ENCODE results near the gene FDX2. TPM values are rescaled to one million over a fixed set of nuclear protein-coding genes. Genes with fewer than 3 reads are reported as not detected.

The FDX2 gene
- total and polyA plus RNA-seq, 2 donors (not counting 3 experiments of a cell fraction or from before 2014, with no cell fraction given), result 20.5 to 59.8 TPM

DNA sequence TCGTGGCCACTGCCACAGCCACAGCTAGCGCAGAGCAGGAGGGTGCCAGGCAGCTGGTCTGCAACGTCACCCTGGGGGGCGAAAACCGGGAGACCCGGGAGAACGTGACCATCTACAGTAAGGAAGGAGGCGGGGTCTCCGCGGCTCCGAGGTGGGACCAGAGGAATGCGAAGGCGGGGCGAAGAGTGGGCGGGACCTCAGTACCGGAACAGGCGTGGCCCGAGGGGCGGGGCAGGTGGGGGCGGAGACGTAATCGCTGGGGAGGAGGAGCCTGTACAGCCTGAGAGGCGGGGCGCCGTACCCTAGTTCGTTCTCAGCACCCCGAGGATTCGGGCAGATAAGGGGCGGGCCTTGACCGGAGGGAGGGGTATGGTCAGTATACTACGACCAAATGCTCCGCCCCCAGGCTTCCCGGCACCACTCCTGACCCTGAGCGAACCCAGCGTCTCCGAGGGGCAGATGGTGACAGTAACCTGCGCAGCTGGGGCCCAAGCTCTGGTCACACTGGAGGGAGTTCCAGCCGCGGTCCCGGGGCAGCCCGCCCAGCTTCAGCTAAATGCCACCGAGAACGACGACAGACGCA lies 23.5 kb downstream of the FDX2 start:
- peak; percentile 48 for DNase-seq (ENCODE audit: low read depth, low spot score)
- Histone ChIP-seq H3K27me3 (ENCODE audit: control insufficient read depth in 2 of 2, insufficient read depth in 2 of 2, low read length in 2 of 2) (peaks cover 54 to 71% of the 10 kb centered on the region in 2 experiments), H3K4me1 (ENCODE audit: control insufficient read depth, extremely low read depth, insufficient read depth, low read length) (peaks cover 25% of the 10 kb centered on the region), H3K79me2 (ENCODE audit: control insufficient read depth, insufficient read depth, low read length) (no peaks in the 10 kb centered on the region), H3K9ac (replicated peaks; ENCODE audit: extremely low read depth, insufficient read depth, low read length) (no peak overlapping the region), H2AFZ (ENCODE audit: low read depth, low read length) (no peak overlapping the region), H3K4me3 (replicated peaks in 1 of 3; ENCODE audit: insufficient read depth in 1 of 3, low read depth in 1 of 3, low read length in 3 of 3) (no peak overlapping the region), H3K27ac (ENCODE audit: insufficient read depth, low read depth, low read length) (no peak overlapping the region), H3K9me3 (replicated peaks; ENCODE audit: control insufficient read depth, insufficient read depth, low read length) (no peaks in the 10 kb centered on the region), H4K20me1 (replicated peaks; ENCODE audit: control insufficient read depth, extremely low read depth, insufficient read depth, low read length) (no peaks in the 10 kb centered on the region), H3K4me2 (ENCODE audit: insufficient read depth, low read length) (no peak overlapping the region), H3K36me3 (ENCODE audit: control insufficient read depth in 2 of 2, extremely low read depth in 1 of 2, insufficient read depth in 2 of 2, low read length in 2 of 2) (no peaks in the 10 kb centered on the region), H3K9me1 (replicated peaks; ENCODE audit: control insufficient read depth, extremely low read depth, insufficient read depth, low read length) (no peaks in the 10 kb centered on the region)
- peak; percentile 57 for FAIRE-seq
- ChIA-PET CTCF (interaction anchor here (0.8 to 3.2 kb wide), 7 partner anchors 13 to 96 kb away, joined by 3 to 18 read pairs (median 8); partner anchors contain the start of gene RAVER1), POLR2A (interaction anchor here (2.2 kb wide), 1 partner anchor 21 kb away, joined by 15 read pairs; the partner anchor contains the start of gene ICAM1)
- intact Hi-C loops (cut with micrococcal nuclease), result no loop called here
- TF ChIP-seq, protein P1, sequence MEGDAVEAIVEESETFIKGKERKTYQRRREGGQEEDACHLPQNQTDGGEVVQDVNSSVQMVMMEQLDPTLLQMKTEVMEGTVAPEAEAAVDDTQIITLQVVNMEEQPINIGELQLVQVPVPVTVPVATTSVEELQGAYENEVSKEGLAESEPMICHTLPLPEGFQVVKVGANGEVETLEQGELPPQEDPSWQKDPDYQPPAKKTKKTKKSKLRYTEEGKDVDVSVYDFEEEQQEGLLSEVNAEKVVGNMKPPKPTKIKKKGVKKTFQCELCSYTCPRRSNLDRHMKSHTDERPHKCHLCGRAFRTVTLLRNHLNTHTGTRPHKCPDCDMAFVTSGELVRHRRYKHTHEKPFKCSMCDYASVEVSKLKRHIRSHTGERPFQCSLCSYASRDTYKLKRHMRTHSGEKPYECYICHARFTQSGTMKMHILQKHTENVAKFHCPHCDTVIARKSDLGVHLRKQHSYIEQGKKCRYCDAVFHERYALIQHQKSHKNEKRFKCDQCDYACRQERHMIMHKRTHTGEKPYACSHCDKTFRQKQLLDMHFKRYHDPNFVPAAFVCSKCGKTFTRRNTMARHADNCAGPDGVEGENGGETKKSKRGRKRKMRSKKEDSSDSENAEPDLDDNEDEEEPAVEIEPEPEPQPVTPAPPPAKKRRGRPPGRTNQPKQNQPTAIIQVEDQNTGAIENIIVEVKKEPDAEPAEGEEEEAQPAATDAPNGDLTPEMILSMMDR (IDR thresholded peaks at IDR 0.05; ENCODE audit: extremely low read depth in 1 of 2, insufficient read depth in 1 of 2, low read depth in 1 of 2, low read length in 2 of 2), result no peak
- no peak for TF ChIP-seq FOS (IDR thresholded peaks at IDR 0.05; ENCODE audit: borderline replicate concordance, insufficient read depth, low read length)
- TF ChIP-seq POLR2A (IDR thresholded peaks at IDR 0.05; ENCODE audit: low read depth, low read length), result no peak
- no peak for TF ChIP-seq GATA2 (IDR thresholded peaks at IDR 0.05; ENCODE audit: insufficient read depth, insufficient read length, low read depth, low read length)
- no peak for TF ChIP-seq MYC (IDR thresholded peaks at IDR 0.05; ENCODE audit: low read depth, low read length)
- no peak for TF ChIP-seq EZH2 (IDR thresholded peaks at IDR 0.05; ENCODE audit: borderline replicate concordance, low read depth, low read length, severe bottlenecking)
- TF ChIP-seq, protein P2, sequence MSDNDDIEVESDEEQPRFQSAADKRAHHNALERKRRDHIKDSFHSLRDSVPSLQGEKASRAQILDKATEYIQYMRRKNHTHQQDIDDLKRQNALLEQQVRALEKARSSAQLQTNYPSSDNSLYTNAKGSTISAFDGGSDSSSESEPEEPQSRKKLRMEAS (IDR thresholded peaks at IDR 0.05; ENCODE audit: insufficient read depth, insufficient read length), result no peak
- no peak for TF ChIP-seq POLR2AphosphoS5 (IDR thresholded peaks at IDR 0.05; ENCODE audit: insufficient read depth, low read depth, low read length)
- TF ChIP-seq JUN (IDR thresholded peaks at IDR 0.05; ENCODE audit: borderline replicate concordance, insufficient read depth, insufficient read length, low read depth), result no peak
- dilution Hi-C loops (cut with MboI; ENCODE audit: extremely low pct_ligation_motif_present, low sequenced_read_pairs), result no loop called here
- BruUV-seq (replicated peaks), result no TSS peak
